Astrocyte (in vitro differentiated cells and primary cell): ENCODE data around the gene NXN. TPM values are rescaled to one million over a fixed set of nuclear protein-coding genes. Genes with fewer than 3 reads are reported as not detected.

Source experiments
- DNase-seq: peaks from one replicate; pipeline ENCODE4 v3.0.0-alpha.2; 2010; ENCODE audit warnings: low read depth
- FAIRE-seq: peaks from 2 replicates; lab custom pipeline; 2011; peaks lifted over from hg19 to GRCh38; lab: Jason Lieb, UNC
- H2AFZ ChIP-seq: 2 replicates; pipeline ENCODE4 v1.6.0; 2012; ENCODE audit warnings: low read depth, low read length, inconsistent platforms
- H3K27ac ChIP-seq: 2 replicates; pipeline ENCODE4 v1.5.1; 2011; ENCODE audit warnings: low read depth, low read length, inconsistent platforms
- H3K27me3 ChIP-seq: 2 replicates; pipeline ENCODE4 v1.6.0; 2011; ENCODE audit warnings: low read length, inconsistent platforms; ENCODE audit not compliant: insufficient read depth
- H3K36me3 ChIP-seq: 2 replicates; pipeline ENCODE4 v1.5.1; 2011; ENCODE audit warnings: low read length, inconsistent platforms; ENCODE audit not compliant: insufficient read depth
- H3K4me1 ChIP-seq: 2 replicates; pipeline ENCODE4 v1.5.1; 2011; ENCODE audit warnings: low read length, inconsistent platforms; ENCODE audit not compliant: insufficient read depth
- H3K4me2 ChIP-seq: 2 replicates; pipeline ENCODE4 v1.6.0; 2012; ENCODE audit warnings: low read length, inconsistent platforms
- H3K4me3 ChIP-seq: 2 replicates; pipeline ENCODE4 v1.5.1; 2011; ENCODE audit warnings: low read depth, mild to moderate bottlenecking, low read length, inconsistent platforms; ENCODE audit not compliant: insufficient read depth
- H3K79me2 ChIP-seq: 2 replicates; pipeline ENCODE4 v1.6.0; 2012; ENCODE audit warnings: mild to moderate bottlenecking, low read length, inconsistent platforms; ENCODE audit not compliant: insufficient read depth
- H3K9ac ChIP-seq: 2 replicates; pipeline ENCODE4 v1.6.0; 2012; ENCODE audit warnings: mild to moderate bottlenecking, low read length, inconsistent platforms
- H3K9me3 ChIP-seq: 2 replicates; pipeline ENCODE4 v1.5.1; 2012; ENCODE audit warnings: low read depth, mild to moderate bottlenecking, low read length, inconsistent platforms; ENCODE audit not compliant: insufficient read depth
- H4K20me1 ChIP-seq: 2 replicates; pipeline ENCODE4 v1.6.0; 2012; ENCODE audit warnings: low read length, inconsistent platforms; ENCODE audit not compliant: insufficient read depth
- H3K27ac Mint-ChIP-seq: one replicate; pipeline ENCODE4 v1.8.0; 2021; ENCODE audit warnings: mild to moderate bottlenecking, mixed read lengths; ENCODE audit not compliant: unreplicated experiment
- H3K27me3 Mint-ChIP-seq: one replicate; pipeline ENCODE4 v1.8.0; 2021; ENCODE audit warnings: low read depth, mixed read lengths; ENCODE audit not compliant: unreplicated experiment
- H3K36me3 Mint-ChIP-seq: one replicate; pipeline ENCODE4 v1.8.0; 2021; ENCODE audit warnings: low read depth, mixed read lengths; ENCODE audit not compliant: unreplicated experiment
- H3K4me1 Mint-ChIP-seq: one replicate; pipeline ENCODE4 v1.8.0; 2021; ENCODE audit warnings: low read depth, mixed read lengths; ENCODE audit not compliant: unreplicated experiment
- H3K4me3 Mint-ChIP-seq: one replicate; pipeline ENCODE4 v1.8.0; 2021; ENCODE audit warnings: mild to moderate bottlenecking, moderate library complexity, mixed read lengths; ENCODE audit not compliant: unreplicated experiment
- H3K9me3 Mint-ChIP-seq: one replicate; pipeline ENCODE4 v1.8.0; 2021; ENCODE audit warnings: mild to moderate bottlenecking, mixed read lengths; ENCODE audit not compliant: unreplicated experiment
- EZH2 ChIP-seq: IDR thresholded peaks from 2 replicates; pipeline ENCODE4 v1.6.1; 2012; ENCODE audit warnings: mild to moderate bottlenecking, low read length, inconsistent platforms; ENCODE audit not compliant: insufficient read depth
- total RNA-seq: library from RNA; stranded (reverse); gene quantifications from 2 replicates; pipeline ENCODE4 v1.2.1, GENCODE V29; 2021
- TF ChIP-seq, protein P1 (sequence below): IDR thresholded peaks from 2 replicates; pipeline ENCODE4 v1.5.1; 2011; ENCODE audit warnings: low read depth, mild to moderate bottlenecking, inconsistent platforms, low read length, moderate library complexity; ENCODE audit not compliant: insufficient read depth

The NXN gene
- total RNA-seq, 1 donor from 2014 or later = 104 TPM

DNA sequence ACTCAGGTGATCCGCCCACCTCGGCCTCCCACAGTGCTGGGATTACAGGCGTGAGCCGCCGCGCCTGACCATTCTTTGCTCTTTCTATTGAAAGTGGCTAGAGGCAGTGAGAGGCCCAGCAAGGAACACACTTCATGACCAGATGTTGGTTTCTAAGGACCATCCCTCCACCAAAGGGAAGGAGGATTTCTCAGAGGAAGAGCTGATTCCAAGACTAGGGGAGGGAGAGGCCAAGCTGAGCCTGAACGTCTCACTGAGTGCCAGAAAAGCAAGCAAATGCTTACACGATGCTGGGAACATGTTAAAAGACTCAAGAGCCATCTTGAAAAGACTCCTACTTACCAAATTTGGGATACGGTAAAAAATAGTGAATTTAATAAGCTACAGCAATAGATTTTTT is 118.2 kb downstream of the NXN start:
- Histone ChIP-seq H3K9ac (no peak overlapping the region), H3K4me1 (peaks cover 7% of the 10 kb centered on the region), H3K4me3 (no peak overlapping the region), H3K36me3 (no peaks in the 10 kb centered on the region), H3K79me2 (peaks cover 58% of the 10 kb centered on the region), H3K27me3 (no peaks in the 10 kb centered on the region), H3K27ac (no peak overlapping the region), H2AFZ (no peak overlapping the region), H4K20me1 (peaks cover 64% of the 10 kb centered on the region), H3K9me3 (no peaks in the 10 kb centered on the region), H3K4me2 (no peak overlapping the region)
- Mint-ChIP-seq H3K27me3 (no peaks in the 10 kb centered on the region), H3K27ac (no peak overlapping the region), H3K4me3 (no peak overlapping the region), H3K36me3 (peaks cover 33% of the 10 kb centered on the region), H3K4me1 (peaks cover 21% of the 10 kb centered on the region), H3K9me3 (no peaks in the 10 kb centered on the region)
- DNase-seq = no peak
- TF ChIP-seq EZH2 = no peak
- TF ChIP-seq, protein P1, sequence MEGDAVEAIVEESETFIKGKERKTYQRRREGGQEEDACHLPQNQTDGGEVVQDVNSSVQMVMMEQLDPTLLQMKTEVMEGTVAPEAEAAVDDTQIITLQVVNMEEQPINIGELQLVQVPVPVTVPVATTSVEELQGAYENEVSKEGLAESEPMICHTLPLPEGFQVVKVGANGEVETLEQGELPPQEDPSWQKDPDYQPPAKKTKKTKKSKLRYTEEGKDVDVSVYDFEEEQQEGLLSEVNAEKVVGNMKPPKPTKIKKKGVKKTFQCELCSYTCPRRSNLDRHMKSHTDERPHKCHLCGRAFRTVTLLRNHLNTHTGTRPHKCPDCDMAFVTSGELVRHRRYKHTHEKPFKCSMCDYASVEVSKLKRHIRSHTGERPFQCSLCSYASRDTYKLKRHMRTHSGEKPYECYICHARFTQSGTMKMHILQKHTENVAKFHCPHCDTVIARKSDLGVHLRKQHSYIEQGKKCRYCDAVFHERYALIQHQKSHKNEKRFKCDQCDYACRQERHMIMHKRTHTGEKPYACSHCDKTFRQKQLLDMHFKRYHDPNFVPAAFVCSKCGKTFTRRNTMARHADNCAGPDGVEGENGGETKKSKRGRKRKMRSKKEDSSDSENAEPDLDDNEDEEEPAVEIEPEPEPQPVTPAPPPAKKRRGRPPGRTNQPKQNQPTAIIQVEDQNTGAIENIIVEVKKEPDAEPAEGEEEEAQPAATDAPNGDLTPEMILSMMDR = no peak
- FAIRE-seq = no peak

GRCh38 chr17:860805-861204 is 118.8 kb downstream of the NXN start:
- Histone ChIP-seq H3K27ac (no peak overlapping the region), H3K36me3 (no peaks in the 10 kb centered on the region), H3K4me1 (peaks cover 7% of the 10 kb centered on the region), H3K4me2 (no peak overlapping the region), H3K4me3 (no peak overlapping the region), H4K20me1 (peaks cover 62% of the 10 kb centered on the region), H3K9ac (no peak overlapping the region), H2AFZ (no peak overlapping the region), H3K9me3 (no peaks in the 10 kb centered on the region), H3K27me3 (no peaks in the 10 kb centered on the region), H3K79me2 (peaks cover 58% of the 10 kb centered on the region)
- TF ChIP-seq, protein P1 = no peak
- no peak for TF ChIP-seq EZH2
- H3K27ac Mint-ChIP-seq = no peak overlapping the region
- DNase-seq (no peak), FAIRE-seq (no peak)
- H3K4me3 Mint-ChIP-seq = no peak overlapping the region
- H3K27me3 Mint-ChIP-seq = no peaks in the 10 kb centered on the region
- H3K9me3 Mint-ChIP-seq = no peaks in the 10 kb centered on the region
- peaks cover 21% of the 10 kb centered on the region for H3K4me1 Mint-ChIP-seq
- H3K36me3 Mint-ChIP-seq = peaks cover 33% of the 10 kb centered on the region

GRCh38 chr17:859824-860195 is 119.8 kb downstream of the NXN start:
- Histone ChIP-seq H3K27ac (peak overlapping the region; percentile 11), H2AFZ (peak overlapping the region; percentile 14), H3K36me3 (no peaks in the 10 kb centered on the region), H4K20me1 (peaks cover 63% of the 10 kb centered on the region), H3K9me3 (no peaks in the 10 kb centered on the region), H3K27me3 (no peaks in the 10 kb centered on the region), H3K4me3 (no peak overlapping the region), H3K4me1 (peaks cover 7% of the 10 kb centered on the region), H3K4me2 (peak overlapping the region; percentile 44), H3K9ac (peak overlapping the region; percentile 25), H3K79me2 (peaks cover 62% of the 10 kb centered on the region)
- H3K27me3 Mint-ChIP-seq = no peaks in the 10 kb centered on the region
- no peak for FAIRE-seq
- no peaks in the 10 kb centered on the region for H3K9me3 Mint-ChIP-seq
- H3K4me1 Mint-ChIP-seq = peaks cover 21% of the 10 kb centered on the region
- DNase-seq = peak; percentile 31
- TF ChIP-seq, protein P1 = no peak
- no peak for TF ChIP-seq EZH2
- H3K27ac Mint-ChIP-seq = no peak overlapping the region
- peaks cover 34% of the 10 kb centered on the region for H3K36me3 Mint-ChIP-seq
- H3K4me3 Mint-ChIP-seq = no peak overlapping the region
